PC-9 (cell line): ENCODE data around the gene SRMS. TPM values are rescaled to one million over a fixed set of nuclear protein-coding genes. Genes with fewer than 3 reads are reported as not detected.

Experiments used
- BruUV-seq: library from RNA; stranded (reverse); fragments of 400-500 nt; replicated peaks from 2 replicates; lab custom pipeline; 2021; lab: Mats Ljungman, UMichigan
- CTCF ChIA-PET: fragments of 300-600 bp; sonication (Branson Sonifier 250); formaldehyde crosslinking; loops from one replicate; lab custom pipeline; 2022; ENCODE audit warnings: antibody characterized with exemption; lab: Charles Lee
- POLR2A ChIA-PET: fragments of 300-600 bp; sonication (Branson Sonifier 250); formaldehyde crosslinking; loops from one replicate; lab custom pipeline; 2022; ENCODE audit warnings: antibody characterized with exemption; ENCODE audit not compliant: unreplicated experiment; lab: Charles Lee
- DNase-seq, 2 experiments: peaks; one replicate each; pipeline versions ENCODE4 v3.0.0 to v3.0.0-alpha.2; 2015 to 2022; ENCODE audit warnings: mixed read lengths in 1 of 2
- H2AFZ ChIP-seq: fragments of 200-600 bp; sonication (generic); 2 replicates; pipeline ENCODE4 v1.8.1; 2017; ENCODE audit warnings: antibody characterized with exemption
- H3F3A ChIP-seq: fragments of 200-600 bp; sonication (generic); 2 replicates; pipeline ENCODE4 v1.8.1; 2017; ENCODE audit warnings: antibody characterized with exemption, mild to moderate bottlenecking, low read depth; ENCODE audit not compliant: insufficient read depth
- H3K27ac ChIP-seq: fragments of 200-600 bp; sonication (generic); 2 replicates; pipeline ENCODE4 v1.6.1; 2016; ENCODE audit warnings: mixed run types
- H3K27me3 ChIP-seq: fragments of 200-600 bp; sonication (generic); 2 replicates; pipeline ENCODE4 v1.6.1; 2016; ENCODE audit warnings: low read depth, mixed run types; ENCODE audit not compliant: insufficient read depth
- H3K36me3 ChIP-seq: fragments of 200-600 bp; sonication (generic); 2 replicates; pipeline ENCODE4 v1.6.1; 2016; ENCODE audit warnings: low read depth, mixed run types
- H3K4me1 ChIP-seq: fragments of 200-600 bp; sonication (generic); replicated peaks from 2 replicates; pipeline ENCODE4 v1.6.1; 2016; ENCODE audit warnings: mixed run types; ENCODE audit not compliant: insufficient read depth
- H3K4me2 ChIP-seq: fragments of 200-600 bp; sonication (generic); 2 replicates; pipeline ENCODE4 v1.6.1; 2017; ENCODE audit warnings: mixed run types
- H3K4me3 ChIP-seq: fragments of 200-600 bp; sonication (generic); 2 replicates; pipeline ENCODE4 v1.6.1; 2016; ENCODE audit warnings: mixed run types
- H3K79me2 ChIP-seq: fragments of 200-600 bp; sonication (generic); 2 replicates; pipeline ENCODE4 v1.6.1; 2017; ENCODE audit warnings: low read depth, mixed run types
- H3K9me2 ChIP-seq: fragments of 200-600 bp; sonication (generic); 2 replicates; pipeline ENCODE4 v1.8.1; 2017; ENCODE audit warnings: mild to moderate bottlenecking; ENCODE audit not compliant: insufficient read depth
- H3K9me3 ChIP-seq: fragments of 200-600 bp; sonication (generic); 2 replicates; pipeline ENCODE4 v1.8.1; 2016; ENCODE audit warnings: low read depth; ENCODE audit not compliant: insufficient read depth
- H4K20me1 ChIP-seq: fragments of 200-600 bp; sonication (generic); 2 replicates; pipeline ENCODE4 v1.8.1; 2017; ENCODE audit not compliant: insufficient read depth
- CTCF ChIP-seq: fragments of 200-600 bp; sonication (generic); conservative IDR thresholded peaks from 2 replicates; pipeline ENCODE4 v1.6.1; 2017; ENCODE audit warnings: mixed run types, antibody characterized with exemption, mild to moderate bottlenecking, moderate library complexity
- EZH2 ChIP-seq: fragments of 200-600 bp; sonication (generic); IDR thresholded peaks from 2 replicates; pipeline ENCODE4 v1.8.0; 2017; ENCODE audit warnings: antibody characterized with exemption, low read depth
- intact Hi-C: fragments of 100-400 bp; cut with micrococcal nuclease; formaldehyde crosslinking; loops from one replicate; pipeline ENCODE4 v1.10.0; 2022; ENCODE audit not compliant: unreplicated experiment
- total RNA-seq: library from RNA; stranded (reverse); gene quantifications from 2 replicates; pipeline ENCODE4 v1.2.3, GENCODE V29; 2021

SRMS gene
- total RNA-seq, 1 experiment from 2014 or later = 1.2 TPM

DNA sequence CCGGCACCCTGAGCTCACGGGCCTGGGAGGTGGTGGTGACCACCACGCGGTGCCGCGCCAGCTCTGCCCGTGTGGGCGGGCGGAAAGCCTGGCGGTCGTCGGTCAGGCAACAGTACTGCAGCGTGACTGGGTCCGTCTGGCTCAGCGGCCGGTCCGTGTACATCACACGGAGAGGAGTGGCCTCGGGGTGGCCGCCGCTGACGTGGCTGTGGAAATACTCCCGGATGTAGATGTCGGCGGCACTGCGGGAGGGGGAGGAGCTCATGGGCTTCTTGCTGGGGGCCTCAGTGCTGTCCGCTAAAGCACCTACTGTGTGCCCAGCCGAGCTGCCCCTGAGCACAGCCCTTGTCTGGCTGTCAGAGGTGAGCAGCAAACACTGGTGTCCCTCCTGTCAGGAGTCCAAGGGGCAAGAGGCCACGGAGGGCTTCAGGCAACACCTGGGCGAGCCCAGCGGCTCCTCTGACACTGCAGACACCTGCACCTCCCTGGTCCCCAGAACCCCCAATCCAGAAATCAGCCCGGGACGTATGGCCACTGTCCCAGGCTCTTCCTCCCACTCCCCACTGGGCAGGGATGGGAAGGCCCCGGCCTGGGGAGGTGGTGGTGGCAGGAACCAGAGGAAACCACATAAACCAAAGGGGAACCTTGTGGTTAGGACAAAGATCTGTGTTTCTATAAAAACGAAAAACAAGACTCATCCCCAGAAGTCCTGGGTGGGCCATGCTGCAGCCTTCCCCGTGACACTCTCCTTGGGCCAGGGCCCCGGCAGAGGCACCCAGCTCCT, 20.0 kb upstream of the SRMS start:
- no peaks in the 10 kb centered on the region for H3K27me3 ChIP-seq
- H3K9me3 ChIP-seq = no peaks in the 10 kb centered on the region
- no peak for DNase-seq
- peaks cover 3% of the 10 kb centered on the region; the same call in 1 of the 2 replicates for H3F3A ChIP-seq
- POLR2A ChIA-PET = interaction anchor here (0.6 kb wide), 1 partner anchor 471 kb away, joined by 5 read pairs; no protein-coding TSS in a partner anchor
- no peaks in the 10 kb centered on the region for H3K79me2 ChIP-seq
- CTCF ChIA-PET = no interaction called here
- no peak overlapping the region for H3K4me2 ChIP-seq
- intact Hi-C loops = no loop called here
- no peak overlapping the region for H3K4me3 ChIP-seq
- no peak overlapping the region for H3K27ac ChIP-seq
- TF ChIP-seq CTCF = no peak
- TF ChIP-seq EZH2 = no peak
- no TSS peak for BruUV-seq
- no peaks in the 10 kb centered on the region for H3K36me3 ChIP-seq
- no peaks in the 10 kb centered on the region for H3K9me2 ChIP-seq
- no peak overlapping the region for H2AFZ ChIP-seq
- no peaks in the 10 kb centered on the region for H4K20me1 ChIP-seq
- H3K4me1 ChIP-seq = no peaks in the 10 kb centered on the region

DNA sequence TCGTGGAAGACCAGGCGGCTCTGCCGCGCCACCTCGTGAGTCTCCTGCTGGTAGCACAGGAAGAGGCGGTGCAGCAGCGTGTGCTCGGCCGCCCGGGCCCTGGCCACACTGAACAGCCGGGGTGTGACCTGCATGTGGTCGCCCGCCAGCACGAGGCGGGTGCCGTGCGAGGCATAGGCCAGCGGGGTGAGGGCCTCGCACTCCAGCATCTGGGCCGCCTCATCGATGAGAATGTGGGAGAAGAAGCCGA, 19.5 kb upstream of the SRMS start:
- POLR2A ChIA-PET = no interaction called here
- no peaks in the 10 kb centered on the region for H4K20me1 ChIP-seq
- H3K9me3 ChIP-seq = no peaks in the 10 kb centered on the region
- no peaks in the 10 kb centered on the region for H3K36me3 ChIP-seq
- CTCF ChIA-PET = interaction anchor here (0.7 kb wide), 2 partner anchors 297 to 537 kb away, joined by 4 to 6 read pairs; no protein-coding TSS in a partner anchor
- no peak overlapping the region for H3K27ac ChIP-seq
- H3K27me3 ChIP-seq = no peaks in the 10 kb centered on the region
- DNase-seq = no peak
- no peaks in the 10 kb centered on the region for H3K9me2 ChIP-seq
- TF ChIP-seq CTCF = no peak
- TF ChIP-seq EZH2 = no peak
- H3K79me2 ChIP-seq = no peaks in the 10 kb centered on the region
- intact Hi-C loops = no loop called here
- H3K4me3 ChIP-seq = no peak overlapping the region
- H3K4me1 ChIP-seq = no peaks in the 10 kb centered on the region
- peaks cover 3% of the 10 kb centered on the region; the same call in 1 of the 2 replicates for H3F3A ChIP-seq
- no peak overlapping the region for H2AFZ ChIP-seq
- BruUV-seq = no TSS peak
- no peak overlapping the region for H3K4me2 ChIP-seq

DNA sequence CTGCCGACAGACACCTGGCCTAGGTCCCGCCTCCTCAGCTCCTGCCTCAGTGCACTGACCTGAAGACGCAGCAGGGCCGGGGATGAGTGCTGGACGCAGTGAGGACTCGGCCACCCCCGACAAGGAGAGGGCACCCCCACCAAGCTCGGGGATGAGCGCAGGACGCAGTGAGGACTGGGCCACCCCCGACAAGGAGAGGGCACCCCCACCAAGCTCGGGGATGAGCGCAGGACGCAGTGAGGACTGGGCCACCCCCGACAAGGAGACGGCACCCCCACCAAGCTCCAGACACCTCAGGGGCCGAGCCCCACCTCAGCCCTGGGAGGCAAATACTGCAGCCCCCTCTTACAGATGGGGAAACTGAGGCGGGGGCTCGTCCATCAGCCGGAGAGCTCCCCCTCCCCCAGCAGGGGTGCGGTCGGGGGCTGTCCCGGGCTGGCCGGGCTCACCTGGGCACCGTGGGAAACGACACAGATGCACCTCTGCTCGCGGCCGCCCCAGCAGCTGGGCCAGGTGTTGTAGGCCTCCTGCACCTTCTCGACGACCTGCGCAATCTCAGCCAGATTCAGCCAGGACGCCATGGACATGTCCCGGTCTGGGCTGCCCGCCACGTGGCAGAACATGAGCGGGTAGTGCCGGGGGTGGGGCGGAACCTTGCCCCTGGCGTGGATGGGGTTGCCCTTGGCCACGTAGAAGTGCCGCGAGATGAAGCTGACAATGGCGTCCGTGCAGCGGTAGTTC, 19.0 kb upstream of the SRMS start:
- no peak overlapping the region for H3K4me3 ChIP-seq
- H3K27ac ChIP-seq = no peak overlapping the region
- TF ChIP-seq EZH2 (no peak), CTCF (no peak)
- DNase-seq = no peak
- no peaks in the 10 kb centered on the region for H3K9me3 ChIP-seq
- no peaks in the 10 kb centered on the region for H3K36me3 ChIP-seq
- POLR2A ChIA-PET = no interaction called here
- no TSS peak for BruUV-seq
- CTCF ChIA-PET = interaction anchor here (0.7 kb wide), 2 partner anchors 297 to 537 kb away, joined by 4 to 6 read pairs; no protein-coding TSS in a partner anchor
- no peaks in the 10 kb centered on the region for H3K4me1 ChIP-seq
- H3F3A ChIP-seq = peaks cover 3% of the 10 kb centered on the region; the same call in 1 of the 2 replicates
- no peak overlapping the region for H3K4me2 ChIP-seq
- no peaks in the 10 kb centered on the region for H3K27me3 ChIP-seq
- H4K20me1 ChIP-seq = no peaks in the 10 kb centered on the region
- no peaks in the 10 kb centered on the region for H3K79me2 ChIP-seq
- H2AFZ ChIP-seq = no peak overlapping the region
- intact Hi-C loops = no loop called here
- H3K9me2 ChIP-seq = no peaks in the 10 kb centered on the region
